Colonic mucosa (tissue), 4 donors: Measurements from ENCODE around the gene TMEM143. TPM values are rescaled to one million over a fixed set of nuclear protein-coding genes. Genes with fewer than 3 reads are reported as not detected.

Experiments used
- DNase-seq: peaks from one replicate; pipeline ENCODE4 v3.0.0-alpha.2; 2020
- H3K27ac ChIP-seq: fragments of 200-600 bp; one replicate; pipeline ENCODE4 v1.8.0; 2021
- H3K27me3 ChIP-seq: fragments of 200-600 bp; one replicate; pipeline ENCODE4 v1.8.0; 2021
- H3K36me3 ChIP-seq: fragments of 200-600 bp; one replicate; pipeline ENCODE4 v1.8.0; 2021
- H3K4me1 ChIP-seq: fragments of 200-600 bp; one replicate; pipeline ENCODE4 v1.8.0; 2021; ENCODE audit warnings: mild to moderate bottlenecking
- H3K4me3 ChIP-seq: fragments of 200-600 bp; one replicate; pipeline ENCODE4 v1.8.0; 2021
- H3K9ac ChIP-seq, 2 donors: one replicate each; pipeline ENCODE4 v1.7.0; 2013; ENCODE audit warnings: control low read depth in 2 of 2, low read depth in 2 of 2, low read length in 2 of 2
- H3K9me3 ChIP-seq: fragments of 200-600 bp; one replicate; pipeline ENCODE4 v1.8.0; 2021
- intact Hi-C: fragments of 100-400 bp; cut with DNase I; formaldehyde crosslinking; loops from one replicate; pipeline ENCODE4 v1.14.1; 2022
- total RNA-seq, 2 donors: library from RNA; stranded (reverse); fragmentation: NEBNext Ultra II Directional in 1 of 2; extraction: Animal tissue kit (Norgen Biotek cat#: 25700) in 1 of 2; gene quantifications; one replicate each; pipeline ENCODE4 v1.2.1, GENCODE V29; 2021
- TF ChIP-seq, protein P1 (sequence below): fragments of 200-600 bp; IDR thresholded peaks from one replicate; pipeline ENCODE4 v1.8.0; 2022; ENCODE audit warnings: antibody characterized with exemption, mild to moderate bottlenecking
- donor health status: healthy.
- donor health status: DM: no; HTN: no; CAD: no.
- donor health status: DM: no; HTN: no; CAD: no.

The TMEM143 gene
- total RNA-seq, 2 donors from 2014 or later, result 8.9 to 18.2 TPM

DNA sequence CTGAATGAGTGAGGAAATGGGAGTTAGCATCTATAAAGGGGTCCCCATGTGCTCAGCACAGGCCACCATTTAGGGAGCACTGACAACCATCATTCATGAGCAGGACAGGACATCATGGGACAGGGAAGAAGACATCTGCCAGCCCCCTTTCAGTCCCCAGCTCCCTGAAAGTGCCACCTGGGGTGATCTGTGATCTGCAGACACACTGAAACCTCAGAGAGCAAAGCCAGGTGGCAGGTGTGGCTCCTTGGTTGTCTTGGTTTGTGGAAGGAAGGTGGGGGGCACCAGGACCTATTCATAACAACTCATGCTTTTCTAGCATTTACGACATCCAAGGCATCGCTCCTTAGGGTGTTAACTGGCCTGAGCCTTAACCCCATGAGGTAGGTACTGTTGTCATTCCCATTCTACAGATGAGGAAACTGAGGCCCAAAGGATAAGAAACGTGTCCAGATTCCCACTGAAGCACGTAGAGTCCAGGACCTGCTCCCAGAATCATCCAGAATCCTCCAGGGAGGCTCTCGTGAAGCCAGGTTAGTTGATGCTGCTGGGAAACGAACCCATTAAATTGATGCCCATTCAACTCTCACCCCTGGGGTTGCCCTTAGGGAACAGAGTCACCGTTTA, 21.8 kb upstream of the TMEM143 start:
- no peak for DNase-seq
- Histone ChIP-seq H3K9ac (no peak overlapping the region), H3K27ac (no peak overlapping the region), H3K27me3 (no peaks in the 10 kb centered on the region), H3K4me3 (no peak overlapping the region), H3K36me3 (peaks cover 25% of the 10 kb centered on the region), H3K4me1 (no peaks in the 10 kb centered on the region), H3K9me3 (no peaks in the 10 kb centered on the region)
- TF ChIP-seq, protein P1, sequence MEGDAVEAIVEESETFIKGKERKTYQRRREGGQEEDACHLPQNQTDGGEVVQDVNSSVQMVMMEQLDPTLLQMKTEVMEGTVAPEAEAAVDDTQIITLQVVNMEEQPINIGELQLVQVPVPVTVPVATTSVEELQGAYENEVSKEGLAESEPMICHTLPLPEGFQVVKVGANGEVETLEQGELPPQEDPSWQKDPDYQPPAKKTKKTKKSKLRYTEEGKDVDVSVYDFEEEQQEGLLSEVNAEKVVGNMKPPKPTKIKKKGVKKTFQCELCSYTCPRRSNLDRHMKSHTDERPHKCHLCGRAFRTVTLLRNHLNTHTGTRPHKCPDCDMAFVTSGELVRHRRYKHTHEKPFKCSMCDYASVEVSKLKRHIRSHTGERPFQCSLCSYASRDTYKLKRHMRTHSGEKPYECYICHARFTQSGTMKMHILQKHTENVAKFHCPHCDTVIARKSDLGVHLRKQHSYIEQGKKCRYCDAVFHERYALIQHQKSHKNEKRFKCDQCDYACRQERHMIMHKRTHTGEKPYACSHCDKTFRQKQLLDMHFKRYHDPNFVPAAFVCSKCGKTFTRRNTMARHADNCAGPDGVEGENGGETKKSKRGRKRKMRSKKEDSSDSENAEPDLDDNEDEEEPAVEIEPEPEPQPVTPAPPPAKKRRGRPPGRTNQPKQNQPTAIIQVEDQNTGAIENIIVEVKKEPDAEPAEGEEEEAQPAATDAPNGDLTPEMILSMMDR, result no peak
- intact Hi-C loops, result no loop called here

DNA sequence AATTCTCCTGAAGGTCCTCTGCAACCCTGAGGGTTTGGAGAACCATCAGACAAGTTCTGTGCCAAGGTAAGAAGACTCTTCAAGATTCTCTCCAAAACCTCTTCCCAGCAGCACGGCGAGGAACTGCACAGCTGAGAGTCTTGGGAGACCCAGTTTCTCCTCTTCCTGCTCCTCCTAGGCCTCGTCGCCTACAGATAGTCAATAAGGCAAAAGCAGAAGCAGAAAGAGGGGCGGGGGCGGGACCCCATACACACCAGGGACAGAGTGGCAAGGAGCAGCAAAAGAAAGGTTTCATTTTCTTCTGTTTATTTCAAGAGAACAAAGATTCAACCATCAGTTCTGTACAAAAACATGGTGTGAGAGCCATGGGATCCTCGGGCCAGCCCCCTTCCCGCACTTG, 18.5 kb upstream of the TMEM143 start:
- Histone ChIP-seq H3K4me1 (no peaks in the 10 kb centered on the region), H3K9me3 (no peaks in the 10 kb centered on the region), H3K27ac (no peak overlapping the region), H3K9ac (no peak overlapping the region), H3K4me3 (no peak overlapping the region), H3K36me3 (peaks cover 19% of the 10 kb centered on the region), H3K27me3 (no peaks in the 10 kb centered on the region)
- TF ChIP-seq, protein P1, result no peak
- no peak for DNase-seq
- intact Hi-C loops, result no loop called here

DNA sequence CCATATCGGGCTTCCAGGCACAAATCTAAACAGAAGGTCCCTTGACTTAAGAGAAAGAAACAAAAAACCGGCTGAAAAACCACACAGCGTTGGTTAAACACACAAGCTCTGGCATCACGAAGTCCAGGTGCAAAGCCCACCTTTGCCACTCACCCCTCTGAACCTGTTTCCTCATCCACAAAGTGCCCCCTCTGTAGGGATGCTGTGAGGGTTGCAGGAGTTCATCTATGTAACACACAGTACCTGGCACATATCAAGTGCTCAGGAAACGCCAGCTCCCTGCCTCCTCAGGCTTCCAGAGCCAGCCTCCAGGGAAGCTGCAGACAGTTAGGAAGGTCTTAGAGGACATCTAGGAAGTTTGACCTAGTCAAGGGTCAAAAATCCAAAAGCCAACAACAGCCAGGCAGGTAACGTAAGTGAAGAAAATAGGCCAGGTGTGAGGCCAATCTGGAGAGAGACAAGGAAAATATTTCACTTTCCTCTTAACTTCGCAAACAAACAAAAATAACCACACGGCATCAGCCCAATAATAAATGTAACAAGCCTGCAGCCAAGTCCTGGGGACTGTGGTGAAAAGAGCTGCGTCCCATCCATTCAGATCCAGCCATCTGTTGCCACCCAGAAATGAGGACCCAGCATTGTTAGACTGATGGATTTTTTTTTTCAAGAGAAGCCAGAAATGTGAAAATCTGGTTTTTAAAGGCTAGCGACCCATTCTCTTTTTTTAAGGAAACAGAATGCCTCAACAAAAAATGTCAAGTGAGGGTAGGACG, 17.6 kb upstream of the TMEM143 start:
- Histone ChIP-seq H3K27ac (no peak overlapping the region), H3K27me3 (no peaks in the 10 kb centered on the region), H3K36me3 (peaks cover 19% of the 10 kb centered on the region), H3K4me1 (no peaks in the 10 kb centered on the region), H3K9ac (no peak overlapping the region), H3K4me3 (no peak overlapping the region), H3K9me3 (no peaks in the 10 kb centered on the region)
- intact Hi-C loops, result no loop called here
- TF ChIP-seq, protein P1, result no peak
- DNase-seq, result no peak

DNA sequence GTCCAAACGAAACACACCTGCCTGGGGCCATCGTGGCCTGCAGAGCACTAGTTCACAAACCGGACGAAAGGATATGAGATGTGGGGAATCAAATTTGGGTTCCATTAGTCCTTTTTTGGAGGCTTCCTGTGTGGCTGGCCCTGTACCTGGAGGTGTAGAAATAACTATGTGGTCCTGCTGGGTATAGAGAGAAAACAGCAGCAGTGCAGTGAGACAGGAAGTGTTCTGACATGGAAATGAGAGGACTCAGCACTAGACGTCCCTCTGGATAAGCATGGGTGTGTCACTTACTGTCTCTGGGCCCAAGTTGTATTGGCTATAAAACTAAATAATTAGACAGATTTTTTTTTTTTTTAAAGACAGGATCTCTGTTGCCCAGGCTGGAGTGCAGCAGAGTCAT, 15.3 kb upstream of the TMEM143 start:
- DNase-seq, result peak; percentile 26
- Histone ChIP-seq H3K36me3 (peaks cover 5% of the 10 kb centered on the region), H3K4me3 (no peak overlapping the region), H3K4me1 (no peaks in the 10 kb centered on the region), H3K9ac (no peak overlapping the region), H3K27me3 (no peaks in the 10 kb centered on the region), H3K9me3 (no peaks in the 10 kb centered on the region), H3K27ac (no peak overlapping the region)
- TF ChIP-seq, protein P1, result no peak
- intact Hi-C loops, result loop anchor here (10.0 kb wide), 1 partner anchor 314 kb away; no protein-coding TSS in a partner anchor

DNA sequence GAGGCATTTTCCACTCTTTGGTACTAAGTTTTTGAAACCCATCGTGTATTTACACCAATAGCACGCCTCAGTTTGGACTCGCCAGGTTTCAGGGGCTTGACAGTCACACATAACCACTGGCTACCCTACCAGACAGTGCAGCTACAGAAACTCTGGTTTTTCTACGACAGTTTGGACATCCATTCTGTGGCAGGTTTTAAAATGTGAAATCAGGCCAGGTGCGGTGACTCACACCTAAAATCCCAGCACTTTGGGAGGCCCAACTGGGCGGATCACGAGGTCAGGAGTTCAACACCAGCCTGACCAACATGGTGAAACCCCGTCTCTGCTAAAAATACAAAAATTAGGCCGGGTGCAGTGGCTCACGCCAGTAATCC, 14.4 kb upstream of the TMEM143 start:
- H3K9ac ChIP-seq, result no peak overlapping the region
- intact Hi-C loops, result loop anchor here (10.0 kb wide), 1 partner anchor 313 kb away; no protein-coding TSS in a partner anchor
- no peak overlapping the region for H3K4me3 ChIP-seq
- peaks cover under 1% of the 10 kb centered on the region for H3K36me3 ChIP-seq
- H3K27me3 ChIP-seq, result no peaks in the 10 kb centered on the region
- no peaks in the 10 kb centered on the region for H3K4me1 ChIP-seq
- H3K9me3 ChIP-seq, result no peaks in the 10 kb centered on the region
- no peak for DNase-seq
- TF ChIP-seq, protein P1, result no peak
- no peak overlapping the region for H3K27ac ChIP-seq
